Glutamatergic neuron (in vitro differentiated cells): ENCODE data around the gene NRG3. TPM values are rescaled to one million over a fixed set of nuclear protein-coding genes. Genes with fewer than 3 reads are reported as not detected.

ENCODE experiments used
- DNase-seq: peaks from one replicate; pipeline ENCODE4 v3.0.0; 2022
- H3K27ac Mint-ChIP-seq: one replicate; pipeline ENCODE4 v1.8.0; 2020; ENCODE audit warnings: mild to moderate bottlenecking, mixed read lengths, inconsistent platforms; ENCODE audit not compliant: unreplicated experiment
- H3K27me3 Mint-ChIP-seq: one replicate; pipeline ENCODE4 v1.8.0; 2020; ENCODE audit warnings: mild to moderate bottlenecking, moderate library complexity, mixed read lengths, inconsistent platforms; ENCODE audit not compliant: unreplicated experiment
- H3K36me3 Mint-ChIP-seq: one replicate; pipeline ENCODE4 v1.8.0; 2020; ENCODE audit warnings: mild to moderate bottlenecking, mixed read lengths, inconsistent platforms; ENCODE audit not compliant: unreplicated experiment
- H3K4me1 Mint-ChIP-seq: one replicate; pipeline ENCODE4 v1.8.0; 2020; ENCODE audit warnings: mild to moderate bottlenecking, low read depth, mixed read lengths, inconsistent platforms; ENCODE audit not compliant: unreplicated experiment
- H3K4me3 Mint-ChIP-seq: one replicate; pipeline ENCODE4 v1.8.0; 2020; ENCODE audit warnings: mild to moderate bottlenecking, mixed read lengths, inconsistent platforms; ENCODE audit not compliant: unreplicated experiment
- H3K9me3 Mint-ChIP-seq: one replicate; pipeline ENCODE4 v1.8.0; 2020; ENCODE audit warnings: mild to moderate bottlenecking, moderate library complexity, mixed read lengths, inconsistent platforms; ENCODE audit not compliant: unreplicated experiment
- CTCF ChIP-seq: fragments of 200-600 bp; sonication (generic); IDR thresholded peaks from one replicate; pipeline ENCODE4 v1.5.0; 2021; ENCODE audit not compliant: partially characterized antibody, unreplicated experiment
- total RNA-seq: library from RNA; stranded (reverse); fragmentation: NEBNext Ultra II Directional; extraction: Animal tissue kit (Norgen Biotek cat#: 25700); gene quantifications from one replicate; pipeline ENCODE4 v1.2.1, GENCODE V29; 2021; ENCODE audit not compliant: unreplicated experiment

The NRG3 gene
- total RNA-seq, 1 donor from 2014 or later: 3.2 TPM

DNA sequence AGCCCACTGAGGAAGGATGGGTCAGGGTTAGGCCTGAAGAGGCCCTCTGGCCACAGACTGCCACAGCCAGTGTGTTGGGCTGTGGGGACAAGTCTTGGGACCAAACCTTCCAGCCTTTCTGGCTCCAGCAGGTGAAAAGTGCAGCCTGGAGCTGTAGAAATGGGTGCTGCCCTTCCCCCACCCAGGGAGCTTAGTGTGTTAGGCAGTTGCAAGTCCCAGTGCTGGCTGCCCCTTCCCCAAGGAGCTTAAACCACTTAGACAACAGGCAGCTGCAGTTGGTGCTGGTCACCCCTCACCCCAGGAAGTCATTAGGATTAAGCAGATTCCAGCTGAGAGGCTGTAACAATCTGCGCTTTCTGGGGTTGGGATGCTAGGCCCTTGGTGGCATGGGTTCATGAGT lies 563.3 kb downstream of the NRG3 start:
- Mint-ChIP-seq H3K4me3 (no peak overlapping the region), H3K36me3 (no peaks in the 10 kb centered on the region), H3K27me3 (no peaks in the 10 kb centered on the region), H3K27ac (no peak overlapping the region), H3K9me3 (peaks cover 3% of the 10 kb centered on the region), H3K4me1 (no peaks in the 10 kb centered on the region)
- no peak for DNase-seq
- TF ChIP-seq CTCF: no peak

- no peaks in the 10 kb centered on the region for H3K27me3 Mint-ChIP-seq
- no peak overlapping the region for H3K4me3 Mint-ChIP-seq
- DNase-seq: no peak
- H3K27ac Mint-ChIP-seq: no peak overlapping the region
- no peaks in the 10 kb centered on the region for H3K4me1 Mint-ChIP-seq
- no peaks in the 10 kb centered on the region for H3K36me3 Mint-ChIP-seq
- TF ChIP-seq CTCF: no peak
- H3K9me3 Mint-ChIP-seq: no peaks in the 10 kb centered on the region
Measured at GRCh38 chr10:82440775-82441174, 565.8 kb downstream of the NRG3 start.

GRCh38 chr10:82452046-82452445 lies 577.1 kb downstream of the NRG3 start:
- Mint-ChIP-seq H3K27ac (no peak overlapping the region), H3K36me3 (no peaks in the 10 kb centered on the region), H3K4me1 (peaks cover 1% of the 10 kb centered on the region), H3K27me3 (no peaks in the 10 kb centered on the region), H3K9me3 (no peaks in the 10 kb centered on the region), H3K4me3 (no peak overlapping the region)
- no peak for TF ChIP-seq CTCF
- no peak for DNase-seq

- H3K4me3 Mint-ChIP-seq: no peak overlapping the region
- no peak for TF ChIP-seq CTCF
Measured at GRCh38 chr10:82452676-82453075, 577.7 kb downstream of the NRG3 start.

GRCh38 chr10:82453678-82454293 lies 578.8 kb downstream of the NRG3 start:
- Mint-ChIP-seq H3K36me3 (no peaks in the 10 kb centered on the region), H3K4me1 (peaks cover 1% of the 10 kb centered on the region), H3K9me3 (no peaks in the 10 kb centered on the region), H3K27ac (no peak overlapping the region), H3K4me3 (no peak overlapping the region), H3K27me3 (no peaks in the 10 kb centered on the region)
- TF ChIP-seq CTCF: no peak
- DNase-seq: no peak

More at GRCh38 chr10:82452676-82453075, 577.7 kb downstream of the NRG3 start:
- H3K9me3 Mint-ChIP-seq: no peaks in the 10 kb centered on the region
- H3K27ac Mint-ChIP-seq: no peak overlapping the region
- no peaks in the 10 kb centered on the region for H3K27me3 Mint-ChIP-seq
- peaks cover 1% of the 10 kb centered on the region for H3K4me1 Mint-ChIP-seq
- H3K36me3 Mint-ChIP-seq: no peaks in the 10 kb centered on the region
- DNase-seq: no peak
